Gastrocnemius medialis (tissue), 4 donors: Measurements from ENCODE around the gene PPIL6. TPM values are rescaled to one million over a fixed set of nuclear protein-coding genes. Genes with fewer than 3 reads are reported as not detected.

Experiments used
- ATAC-seq, 2 donors: fragments of 150-250 bp; one replicate each; pipeline ENCODE4 v1.9.1; 2016
- DNase-seq, 2 donors: peaks; one replicate each; pipeline ENCODE4 v3.0.0-alpha.2; 2019
- H3K27ac ChIP-seq, 4 donors: fragments of 200-600 bp; sonication (generic); 1 replicate in 1 of 4; 2 replicates in 3 of 4; pipeline ENCODE4 v1.5.1; 2016 to 2018; ENCODE audit warnings: mild to moderate bottlenecking in 2 of 4, moderate library complexity in 1 of 4
- H3K27me3 ChIP-seq, 3 donors: fragments of 200-600 bp; sonication (generic) in 2 of 3; 1 replicate in 1 of 3; 2 replicates in 2 of 3; pipeline versions ENCODE4 v1.5.1 to v1.6.0; 2016 to 2019; ENCODE audit warnings: mild to moderate bottlenecking in 1 of 3, moderate library complexity in 1 of 3
- H3K36me3 ChIP-seq, 2 donors: fragments of 200-600 bp; sonication (generic) in 1 of 2; one replicate each; pipeline ENCODE4 v1.5.1; 2017 to 2018
- H3K4me1 ChIP-seq, 2 donors: fragments of 200-600 bp; sonication (generic) in 1 of 2; one replicate each; pipeline ENCODE4 v1.5.1; 2016 to 2017; ENCODE audit warnings: mild to moderate bottlenecking in 2 of 2
- H3K4me3 ChIP-seq, 4 donors: fragments of 200-600 bp; sonication (generic) in 3 of 4; 1 replicate in 1 of 4; 2 replicates in 3 of 4; pipeline ENCODE4 v1.5.1; 2016 to 2019; ENCODE audit warnings: mild to moderate bottlenecking in 2 of 4
- H3K9me3 ChIP-seq, 3 donors: fragments of 200-600 bp; sonication (generic) in 2 of 3; 1 replicate in 1 of 3; 2 replicates in 2 of 3; pipeline ENCODE4 v1.5.1; 2016 to 2019
- POLR2A ChIP-seq, 2 donors: fragments of 450-650 bp; IDR thresholded peaks; one replicate each; pipeline ENCODE4 v1.6.1; 2017; ENCODE audit warnings: antibody characterized with exemption in 2 of 2, mild to moderate bottlenecking in 2 of 2, moderate library complexity in 2 of 2
- in situ Hi-C, 4 donors: fragments of 200-750 bp; cut with MboI; loops; one replicate each; pipeline versions ENCODE4 v1.15.0 to v1.8.0; 2017; ENCODE audit warnings: low sequenced_read_pairs in 4 of 4
- intact Hi-C: fragments of 100-400 bp; cut with DNase I; formaldehyde crosslinking; loops from one replicate; pipeline ENCODE4 v1.15.1; 2023; ENCODE audit warnings: low total_unique reads
- total RNA-seq, 4 donors: library from RNA; depleted of rRNA; stranded (reverse); fragments of >200 nt; gene quantifications; one replicate each; pipeline versions ENCODE4 v1.1.0 to v1.2.3, GENCODE V29; 2016
- TF ChIP-seq, protein P1 (sequence below), 5 experiments: fragments of 450-650 bp in 3 of 5; fragments of 200-600 bp in 2 of 5; sonication (generic) in 2 of 5; IDR thresholded peaks in 4 of 5; conservative IDR thresholded peaks in 1 of 5; 1 replicate in 4 of 5; 2 replicates in 1 of 5; pipeline ENCODE4 v1.5.1; 2016 to 2019; ENCODE audit warnings: antibody characterized with exemption in 5 of 5, mild to moderate bottlenecking in 3 of 5, moderate library complexity in 3 of 5

The PPIL6 gene
- total RNA-seq, 4 donors from 2014 or later, result 0.64 to 2.9 (median 1.3) TPM

DNA sequence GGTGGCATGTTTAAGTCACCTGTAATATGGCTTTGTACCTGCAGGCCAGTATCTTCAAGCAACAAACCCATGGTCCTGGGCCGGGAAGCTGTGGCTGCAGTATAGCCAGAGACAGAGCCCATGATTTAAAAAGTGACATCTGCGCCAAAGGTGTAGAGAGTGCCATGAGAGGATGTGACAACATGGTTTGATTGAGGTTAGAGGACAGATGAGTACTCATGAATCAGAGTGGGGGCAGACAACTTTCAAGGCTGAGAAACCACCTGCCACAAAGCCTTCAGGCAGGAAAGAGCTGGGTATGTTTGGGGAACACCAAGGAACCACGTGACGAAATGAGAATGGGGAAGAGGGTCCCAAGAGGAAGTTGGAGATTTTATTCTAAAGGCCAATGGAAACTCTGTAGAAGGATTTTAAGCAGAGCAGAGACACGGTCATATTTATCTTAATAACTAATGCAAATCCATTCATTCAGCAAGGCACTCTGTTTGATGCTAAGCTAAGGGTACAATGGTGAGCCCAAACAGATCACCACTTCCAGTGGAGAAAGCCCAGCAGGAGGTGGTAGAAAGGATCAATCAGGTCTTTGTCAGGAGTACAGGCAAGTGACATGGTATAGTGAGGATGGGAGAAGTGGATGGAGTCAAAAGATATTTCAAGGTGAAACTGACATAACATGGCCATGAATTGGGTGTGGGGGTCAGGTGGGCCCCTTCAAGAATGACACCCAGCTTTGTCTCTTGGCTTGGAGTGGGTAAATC, 18.5 kb upstream of the PPIL6 start:
- Histone ChIP-seq H3K27ac (no peak overlapping the region), H3K4me1 (peaks cover 18 to 34% of the 10 kb centered on the region in 2 donors), H3K9me3 (no peaks in the 10 kb centered on the region), H3K4me3 (no peak overlapping the region), H3K27me3 (no peaks in the 10 kb centered on the region), H3K36me3 (peaks cover 0 to 5% of the 10 kb centered on the region in 2 donors)
- TF ChIP-seq, protein P1, sequence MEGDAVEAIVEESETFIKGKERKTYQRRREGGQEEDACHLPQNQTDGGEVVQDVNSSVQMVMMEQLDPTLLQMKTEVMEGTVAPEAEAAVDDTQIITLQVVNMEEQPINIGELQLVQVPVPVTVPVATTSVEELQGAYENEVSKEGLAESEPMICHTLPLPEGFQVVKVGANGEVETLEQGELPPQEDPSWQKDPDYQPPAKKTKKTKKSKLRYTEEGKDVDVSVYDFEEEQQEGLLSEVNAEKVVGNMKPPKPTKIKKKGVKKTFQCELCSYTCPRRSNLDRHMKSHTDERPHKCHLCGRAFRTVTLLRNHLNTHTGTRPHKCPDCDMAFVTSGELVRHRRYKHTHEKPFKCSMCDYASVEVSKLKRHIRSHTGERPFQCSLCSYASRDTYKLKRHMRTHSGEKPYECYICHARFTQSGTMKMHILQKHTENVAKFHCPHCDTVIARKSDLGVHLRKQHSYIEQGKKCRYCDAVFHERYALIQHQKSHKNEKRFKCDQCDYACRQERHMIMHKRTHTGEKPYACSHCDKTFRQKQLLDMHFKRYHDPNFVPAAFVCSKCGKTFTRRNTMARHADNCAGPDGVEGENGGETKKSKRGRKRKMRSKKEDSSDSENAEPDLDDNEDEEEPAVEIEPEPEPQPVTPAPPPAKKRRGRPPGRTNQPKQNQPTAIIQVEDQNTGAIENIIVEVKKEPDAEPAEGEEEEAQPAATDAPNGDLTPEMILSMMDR (IDR thresholded peaks at IDR 0.05 in 4 of 5, conservative IDR thresholded peaks at IDR 0.05 in 1 of 5), result no peak
- intact Hi-C loops, result loop anchor here (5.0 to 10.0 kb wide), 3 partner anchors 77 to 904 kb away; partner anchors contain the start of genes AK9, CD164 and FIG4
- ATAC-seq (no peak), DNase-seq (no peak)
- in situ Hi-C loops, result no loop called here

DNA sequence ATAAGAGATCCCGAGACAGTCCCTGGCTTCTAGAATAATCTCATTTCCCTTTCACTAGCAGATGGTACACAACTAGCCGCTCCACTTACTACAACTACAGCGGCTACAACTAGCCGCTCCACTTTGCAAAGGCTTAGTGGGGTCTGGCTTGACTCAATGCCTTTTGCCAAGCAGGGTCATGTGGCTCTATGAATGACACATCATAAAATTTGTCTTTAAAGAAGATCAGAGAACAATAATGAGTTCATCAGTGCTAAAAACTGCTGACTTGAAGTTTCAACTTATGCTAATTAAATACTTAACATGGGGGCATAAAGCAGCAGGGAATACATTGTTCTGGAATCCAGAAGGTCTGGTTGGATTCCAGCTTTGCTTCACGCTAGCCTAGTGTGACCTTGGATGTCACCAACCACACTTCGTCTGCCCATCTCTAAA, 17.2 kb upstream of the PPIL6 start:
- H3K27ac ChIP-seq, result peak overlapping the region; percentile 61 to 72 (median 68)

DNA sequence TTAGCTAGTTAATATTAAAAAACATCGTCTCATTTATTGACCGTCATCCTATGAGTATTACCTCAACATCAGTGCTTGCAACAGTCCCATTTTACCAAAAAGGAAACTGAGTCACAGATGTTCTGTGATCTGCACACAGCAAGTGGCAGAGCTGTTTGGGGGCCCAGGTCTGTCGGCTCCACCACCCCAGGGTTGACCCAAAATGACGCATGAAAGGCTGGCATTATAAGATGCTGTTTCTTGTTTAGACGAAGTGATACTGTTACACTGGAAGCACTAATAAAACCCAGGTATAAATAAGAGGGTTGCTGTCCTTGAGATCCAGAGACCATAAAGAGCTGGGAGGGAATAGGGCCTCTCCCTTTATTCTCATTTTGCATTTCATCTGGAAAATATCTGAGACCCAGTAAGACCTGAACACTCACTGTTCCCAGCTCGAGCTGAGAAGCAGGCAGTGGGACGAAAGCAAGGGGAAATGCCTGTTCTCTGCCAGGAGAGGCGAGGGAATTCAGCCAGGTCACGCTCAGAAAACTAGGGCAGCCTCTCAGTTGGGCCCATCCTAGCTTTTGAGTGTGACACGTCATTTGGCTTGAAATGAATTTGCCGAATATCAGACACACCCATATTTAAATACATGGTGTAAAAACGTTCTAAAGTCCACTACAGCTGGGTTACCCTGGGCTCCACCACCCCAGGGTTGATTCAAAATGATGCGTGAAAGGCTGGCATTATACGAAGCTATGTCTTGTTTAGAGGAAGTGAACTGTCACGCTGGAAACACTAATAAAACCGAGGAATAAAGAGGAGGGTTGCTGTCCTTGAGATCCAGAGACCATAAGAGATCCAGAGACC, 16.5 kb upstream of the PPIL6 start:
- DNase-seq, result peak; percentile 33 to 69
- Histone ChIP-seq H3K9me3 (no peaks in the 10 kb centered on the region), H3K36me3 (peaks cover 0 to 5% of the 10 kb centered on the region in 2 donors), H3K27ac (peak overlapping the region; percentile 61 to 74 (median 72)), H3K4me1 (peaks cover 18 to 34% of the 10 kb centered on the region in 2 donors), H3K27me3 (no peaks in the 10 kb centered on the region), H3K4me3 (peak overlapping the region; percentile 25 to 83 (median 72))
- in situ Hi-C loops (no loop called here), intact Hi-C loops (loop anchor here (2.0 to 10.0 kb wide), 4 partner anchors 26 to 902 kb away; partner anchors contain the start of genes AK9, CD164, FIG4 and ZBTB24)
- TF ChIP-seq, protein P1 (IDR thresholded peaks at IDR 0.05 in 4 of 5, conservative IDR thresholded peaks at IDR 0.05 in 1 of 5), result no peak
- peak in 1 of 2 donors; percentile 15 for TF ChIP-seq POLR2A (IDR thresholded peaks at IDR 0.05)
- peak; percentile 55 to 57 for ATAC-seq

More for the DNA sequence above, 17.2 kb upstream of the PPIL6 start:
- no peak overlapping the region for H3K4me3 ChIP-seq
- H3K27me3 ChIP-seq, result no peaks in the 10 kb centered on the region
- H3K9me3 ChIP-seq, result no peaks in the 10 kb centered on the region
- TF ChIP-seq, protein P1 (IDR thresholded peaks at IDR 0.05 in 4 of 5, conservative IDR thresholded peaks at IDR 0.05 in 1 of 5), result no peak
- no peak for TF ChIP-seq POLR2A (IDR thresholded peaks at IDR 0.05)
- ATAC-seq, result peak in 1 of 2 donors; percentile 4
- in situ Hi-C loops, result no loop called here
- H3K36me3 ChIP-seq, result peaks cover 0 to 5% of the 10 kb centered on the region in 2 donors
- no peak for DNase-seq
- intact Hi-C loops, result loop anchor here (2.0 to 10.0 kb wide), 4 partner anchors 25 to 903 kb away; partner anchors contain the start of genes AK9, CD164, FIG4 and ZBTB24
- H3K4me1 ChIP-seq, result peaks cover 18 to 34% of the 10 kb centered on the region in 2 donors

DNA sequence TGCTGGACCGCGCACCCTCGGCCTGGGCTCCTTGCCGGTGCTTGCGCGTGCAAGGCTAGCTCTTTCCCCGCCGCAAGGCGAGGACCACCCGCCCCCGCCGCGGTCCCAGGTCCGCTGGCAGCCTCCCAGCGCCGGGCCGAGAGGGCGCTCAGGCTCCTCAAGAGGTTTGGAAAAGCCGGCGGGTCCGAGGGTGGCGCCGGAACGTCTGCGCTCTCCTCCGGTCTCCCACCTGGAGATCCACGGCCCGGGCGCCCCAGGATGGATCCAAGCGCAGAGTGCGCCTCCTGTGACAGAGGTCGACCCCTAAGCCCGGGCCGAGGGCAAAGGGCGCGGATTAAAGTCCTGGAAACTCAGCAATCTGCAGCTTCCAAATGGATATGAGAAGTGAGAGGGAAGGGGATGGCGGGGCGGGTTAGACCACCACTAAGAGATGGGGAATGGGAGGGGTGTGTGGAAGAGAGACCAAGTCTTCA, 15.7 kb upstream of the PPIL6 start:
- peak overlapping the region; percentile 61 to 74 (median 72) for H3K27ac ChIP-seq
- peaks cover 0 to 4% of the 10 kb centered on the region in 2 donors for H3K36me3 ChIP-seq
- H3K4me3 ChIP-seq, result peak overlapping the region; percentile 67 to 94 (median 80)
- in situ Hi-C loops, result no loop called here
- DNase-seq (no peak), ATAC-seq (no peak)
- intact Hi-C loops, result loop anchor here (2.0 to 10.0 kb wide), 4 partner anchors 27 to 901 kb away; partner anchors contain the start of genes AK9, CD164, FIG4 and ZBTB24
- TF ChIP-seq, protein P1 (IDR thresholded peaks at IDR 0.05 in 4 of 5, conservative IDR thresholded peaks at IDR 0.05 in 1 of 5), result no peak
- no peak for TF ChIP-seq POLR2A (IDR thresholded peaks at IDR 0.05)
- no peaks in the 10 kb centered on the region for H3K9me3 ChIP-seq
- H3K4me1 ChIP-seq, result peaks cover 18 to 34% of the 10 kb centered on the region in 2 donors
- H3K27me3 ChIP-seq, result no peaks in the 10 kb centered on the region
